Transverse colon (tissue), 4 donors: ENCODE data around the gene CACNA2D2. TPM values are rescaled to one million over a fixed set of nuclear protein-coding genes. Genes with fewer than 3 reads are reported as not detected.

Experiments used
- DNase-seq: peaks from one replicate; pipeline ENCODE4 v3.0.0-alpha.2; 2019
- H3K27ac ChIP-seq, 4 donors: fragments of 200-600 bp; sonication (generic); 2 replicates each; pipeline ENCODE4 v1.5.1; 2016 to 2018; ENCODE audit warnings: inconsistent platforms in 4 of 4
- H3K27me3 ChIP-seq: fragments of 200-600 bp; sonication (generic); 2 replicates; pipeline ENCODE4 v1.5.1; 2017; ENCODE audit warnings: inconsistent platforms
- H3K36me3 ChIP-seq, 4 donors: fragments of 200-600 bp; sonication (generic); 2 replicates each; pipeline ENCODE4 v1.5.1; 2017 to 2019; ENCODE audit warnings: inconsistent platforms in 4 of 4
- H3K4me1 ChIP-seq, 4 donors: fragments of 200-600 bp; sonication (generic); 2 replicates each; pipeline ENCODE4 v1.5.1; 2017 to 2020; ENCODE audit warnings: inconsistent platforms in 4 of 4
- H3K4me3 ChIP-seq, 4 donors: fragments of 200-600 bp; sonication (generic); 1 replicate in 1 of 4; 2 replicates in 3 of 4; pipeline versions ENCODE4 v1.5.1 to v1.6.1; 2017 to 2019; ENCODE audit warnings: inconsistent platforms in 4 of 4
- H3K9me3 ChIP-seq, 2 donors: fragments of 200-600 bp; sonication (generic); 2 replicates each; pipeline ENCODE4 v1.5.1; 2017 to 2019; ENCODE audit warnings: inconsistent platforms in 2 of 2
- CTCF ChIP-seq, 5 experiments: fragments of 200-600 bp in 3 of 5; fragments of 450-650 bp in 2 of 5; sonication (generic) in 3 of 5; IDR thresholded peaks; 1 replicate in 2 of 5; 2 replicates in 3 of 5; pipeline ENCODE4 v1.5.1; 2016 to 2017; ENCODE audit warnings: antibody characterized with exemption in 5 of 5, inconsistent platforms in 3 of 5, mild to moderate bottlenecking in 2 of 5, moderate library complexity in 1 of 5
- EP300 ChIP-seq: sonication (generic); formaldehyde crosslinking; IDR thresholded peaks from one replicate; pipeline ENCODE4 v1.6.1; 2017; ENCODE audit warnings: antibody characterized with exemption, low read depth
- POLR2A ChIP-seq: fragments of 450-650 bp; IDR thresholded peaks from one replicate; pipeline ENCODE4 v1.6.1; 2016; ENCODE audit warnings: antibody characterized with exemption, mild to moderate bottlenecking, moderate library complexity
- POLR2AphosphoS5 ChIP-seq, 3 donors: sonication (generic); formaldehyde crosslinking; IDR thresholded peaks; one replicate each; pipeline ENCODE4 v1.6.1; 2016; ENCODE audit warnings: antibody characterized with exemption in 3 of 3
- WGBS, 2 donors: methylation state at CpG; one replicate each; pipeline ENCODE4 v1.1.5; 2018; ENCODE audit warnings: low coverage in 1 of 2; 5-methylcytosine and 5-hydroxymethylcytosine counted together
- in situ Hi-C, 4 donors: fragments of 200-750 bp; cut with MboI; loops; one replicate each; pipeline versions ENCODE4 v1.15.0 to v1.15.1; 2017; ENCODE audit warnings: low sequenced_read_pairs in 3 of 4, low pct_ligation_motif_present in 1 of 4, low pct_unique_long_range_greater_than_20kb in 1 of 4
- intact Hi-C: fragments of 100-400 bp; cut with DNase I; formaldehyde crosslinking; loops from one replicate; pipeline ENCODE4 v1.15.1; 2023; ENCODE audit warnings: low total_unique reads
- total RNA-seq, 4 donors: library from RNA; depleted of rRNA; stranded (reverse); fragments of >200 nt; gene quantifications; one replicate each; pipeline ENCODE4 v1.1.0, GENCODE V29; 2016

Gene CACNA2D2
- total RNA-seq, 4 donors from 2014 or later: 0.48 to 2.2 (median 0.87) TPM

DNA sequence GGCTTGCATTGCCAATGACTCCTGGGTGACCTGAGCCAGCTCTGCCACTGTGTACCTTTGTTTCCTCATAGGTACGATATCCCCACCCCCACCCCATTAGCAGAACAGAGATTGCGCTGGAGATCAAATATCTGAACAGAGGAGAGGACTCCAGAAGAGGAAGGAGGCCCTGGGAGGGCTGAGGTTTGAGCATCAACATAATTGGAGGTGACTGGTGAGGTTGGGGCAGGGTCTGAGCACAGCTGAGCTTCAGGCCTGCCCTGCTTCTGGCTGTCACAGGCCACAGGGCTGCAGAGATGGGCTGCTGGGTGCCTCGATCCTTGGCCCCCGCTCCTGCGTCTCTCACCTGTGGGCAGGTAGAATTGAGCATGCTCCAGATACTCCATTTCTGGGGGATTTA is 21.3 kb upstream of the CACNA2D2 start:
- WGBS, 2 donors: 86 to 100% methylated on average over 1 to 5 of the region's 5 CpGs
- H3K36me3 ChIP-seq: no peaks in the 10 kb centered on the region
- no peaks in the 10 kb centered on the region for H3K9me3 ChIP-seq
- H3K4me1 ChIP-seq: no peaks in the 10 kb centered on the region
- H3K4me3 ChIP-seq: no peak overlapping the region
- TF ChIP-seq POLR2A (no peak), EP300 (no peak), POLR2AphosphoS5 (IDR thresholded peaks at IDR 0.05) (no peak)
- H3K27me3 ChIP-seq: peaks cover 2% of the 10 kb centered on the region
- in situ Hi-C loops: no loop called here
- intact Hi-C loops: no loop called here
- H3K27ac ChIP-seq: no peak overlapping the region
- DNase-seq: no peak

- Histone ChIP-seq H3K27me3 (no peaks in the 10 kb centered on the region), H3K4me1 (no peaks in the 10 kb centered on the region), H3K4me3 (no peak overlapping the region), H3K36me3 (no peaks in the 10 kb centered on the region), H3K27ac (no peak overlapping the region), H3K9me3 (no peaks in the 10 kb centered on the region)
- TF ChIP-seq EP300 (no peak), POLR2A (no peak), POLR2AphosphoS5 (IDR thresholded peaks at IDR 0.05) (no peak)
- in situ Hi-C loops (no loop called here), intact Hi-C loops (no loop called here)
- DNase-seq: no peak
- WGBS, 2 donors: 59 to 63% methylated on average over 5 to 9 of the region's 9 CpGs
Observed at GRCh38 chr3:50523279-50523811, 19.9 kb upstream of the CACNA2D2 start.

DNA sequence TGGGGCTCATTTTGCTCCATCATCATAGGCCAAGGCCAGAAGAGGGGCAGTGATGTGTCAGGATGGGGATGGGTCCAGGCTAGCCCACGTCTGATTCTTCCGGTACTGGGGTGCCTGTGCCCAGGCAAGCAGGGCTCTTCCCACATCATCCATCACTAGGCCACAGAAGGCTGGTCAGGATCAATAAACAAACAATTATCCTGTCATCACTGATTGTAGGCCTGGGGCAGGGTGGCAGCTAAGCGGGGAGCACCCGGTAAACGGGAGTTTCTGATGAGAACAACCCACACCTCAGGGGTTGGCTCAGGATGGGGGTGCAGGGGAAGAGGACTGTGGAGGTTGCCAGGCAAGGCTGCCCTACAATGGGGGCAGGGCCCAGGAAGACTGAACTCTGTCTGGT is 18.1 kb upstream of the CACNA2D2 start:
- Histone ChIP-seq H3K4me1 (no peaks in the 10 kb centered on the region), H3K4me3 (no peak overlapping the region), H3K27me3 (no peaks in the 10 kb centered on the region), H3K36me3 (no peaks in the 10 kb centered on the region), H3K27ac (no peak overlapping the region), H3K9me3 (no peaks in the 10 kb centered on the region)
- in situ Hi-C loops: no loop called here
- intact Hi-C loops: no loop called here
- DNase-seq: no peak
- 84% methylated on average over 4 of the region's 5 CpGs; no CpG with 5 or more reads in 1 of the 2 donors for WGBS, 2 donors
- TF ChIP-seq POLR2A: no peak

DNA sequence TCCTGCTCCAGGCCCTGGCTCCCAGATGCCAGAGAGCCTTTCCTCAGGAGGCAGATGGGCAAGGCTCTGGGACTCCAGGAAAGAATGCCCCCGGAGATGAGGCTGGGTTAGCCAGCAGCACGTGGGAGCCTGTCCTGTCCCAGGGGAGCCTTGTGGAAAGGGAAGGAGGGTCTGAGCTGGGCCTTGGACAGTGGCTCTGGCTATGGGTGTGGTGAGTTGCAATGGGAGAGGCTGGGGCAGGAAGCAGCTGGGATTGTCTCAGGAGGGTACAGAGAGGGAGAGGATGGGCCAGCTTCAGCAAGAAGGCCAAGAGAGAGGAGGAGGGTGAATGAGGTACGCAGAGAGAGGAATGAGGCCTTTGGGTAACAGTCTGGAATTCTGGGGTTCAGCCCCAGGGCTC is 17.4 kb upstream of the CACNA2D2 start:
- in situ Hi-C loops: no loop called here
- Histone ChIP-seq H3K36me3 (no peaks in the 10 kb centered on the region), H3K4me3 (no peak overlapping the region), H3K27me3 (no peaks in the 10 kb centered on the region), H3K27ac (no peak overlapping the region), H3K4me1 (peaks cover 4 to 6% (median 5%) of the 10 kb centered on the region in 4 donors), H3K9me3 (no peaks in the 10 kb centered on the region)
- 67% methylated on average over 3 of the region's 3 CpGs; no CpG with 5 or more reads in 1 of the 2 donors for WGBS, 2 donors
- intact Hi-C loops: no loop called here
- no peak for DNase-seq
- TF ChIP-seq POLR2AphosphoS5 (IDR thresholded peaks at IDR 0.05): no peak
- TF ChIP-seq CTCF (IDR thresholded peaks at IDR 0.05): no peak
- TF ChIP-seq POLR2A: no peak
- TF ChIP-seq EP300: no peak

DNA sequence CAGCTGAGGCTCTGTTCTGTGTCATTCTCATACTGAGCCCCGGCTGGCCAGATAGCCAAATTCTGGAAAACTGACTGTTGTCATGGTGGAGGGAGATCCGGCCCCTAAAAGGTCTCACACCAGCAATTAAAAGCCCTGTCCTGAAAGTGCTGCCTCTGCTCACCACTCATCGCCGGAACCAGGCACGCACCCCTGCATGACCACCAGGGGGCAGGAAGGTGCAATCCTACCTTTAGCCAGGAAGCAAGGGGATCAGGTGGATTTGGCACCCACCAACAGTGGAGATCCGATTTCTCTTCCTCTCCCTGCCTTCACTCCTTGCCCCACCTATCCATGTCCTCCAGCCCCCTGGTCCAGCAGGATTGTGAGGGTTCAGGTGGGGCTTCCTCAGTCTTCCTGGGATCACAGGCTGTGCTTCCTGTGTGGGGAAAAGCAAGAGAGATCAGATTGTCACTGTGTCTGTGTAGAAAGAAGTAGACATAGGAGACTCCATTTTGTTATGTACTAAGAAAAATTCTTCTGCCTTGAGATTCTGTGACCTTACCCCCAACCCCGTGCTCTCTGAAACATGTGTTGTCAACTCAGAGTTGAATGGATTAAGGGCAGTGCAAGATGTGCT is 16.1 kb upstream of the CACNA2D2 start:
- Histone ChIP-seq H3K27ac (no peak overlapping the region), H3K36me3 (no peaks in the 10 kb centered on the region), H3K4me1 (peaks cover 11 to 15% (median 12%) of the 10 kb centered on the region in 4 donors), H3K9me3 (no peaks in the 10 kb centered on the region), H3K4me3 (no peak overlapping the region), H3K27me3 (no peaks in the 10 kb centered on the region)
- TF ChIP-seq POLR2A (no peak), CTCF (IDR thresholded peaks at IDR 0.05) (peak; percentile 72 to 90 (median 82))
- 21 to 29% methylated on average over 1 to 6 of the region's 7 CpGs for WGBS, 2 donors
- in situ Hi-C loops: no loop called here
- peak; percentile 77 for DNase-seq
- intact Hi-C loops: no loop called here
